Measurements from ENCODE around the gene FAXC. TPM values are rescaled to one million over a fixed set of nuclear protein-coding genes. Genes with fewer than 3 reads are reported as not detected.

FAXC gene
- total RNA-seq, 1 donor, result 0.54 TPM

GRCh38 chr6:99331531-99331930, 17.9 kb downstream of the FAXC start:
- TF ChIP-seq CTCF (IDR thresholded peaks at IDR 0.05; ENCODE audit: insufficient read depth, low read length), result no peak
- no peak overlapping the region for H3K4me3 ChIP-seq (ENCODE audit: low read depth, low read length)
- DNase-seq (ENCODE audit: low read depth), result no peak

- TF ChIP-seq CTCF (IDR thresholded peaks at IDR 0.05; ENCODE audit: insufficient read depth, low read length), result peak; percentile 81
- DNase-seq (ENCODE audit: low read depth), result peak; percentile 75
- H3K4me3 ChIP-seq (ENCODE audit: low read depth, low read length), result no peak overlapping the region
Measured at GRCh38 chr6:99330159-99330558, 19.3 kb downstream of the FAXC start.

- no peak overlapping the region for H3K4me3 ChIP-seq (ENCODE audit: low read depth, low read length)
- no peak for TF ChIP-seq CTCF (IDR thresholded peaks at IDR 0.05; ENCODE audit: insufficient read depth, low read length)
- no peak for DNase-seq (ENCODE audit: low read depth)
Measured at GRCh38 chr6:99324996-99325395, 24.5 kb downstream of the FAXC start.

GRCh38 chr6:99318566-99318965, 30.9 kb downstream of the FAXC start:
- DNase-seq (ENCODE audit: low read depth), result no peak
- TF ChIP-seq CTCF (IDR thresholded peaks at IDR 0.05; ENCODE audit: insufficient read depth, low read length), result no peak

GRCh38 chr6:99312354-99312753, 37.1 kb downstream of the FAXC start:
- no peak for DNase-seq (ENCODE audit: low read depth)
- no peak overlapping the region for H3K4me3 ChIP-seq (ENCODE audit: low read depth, low read length)
- TF ChIP-seq CTCF (IDR thresholded peaks at IDR 0.05; ENCODE audit: insufficient read depth, low read length), result no peak

More at GRCh38 chr6:99318566-99318965, 30.9 kb downstream of the FAXC start:
- H3K4me3 ChIP-seq (ENCODE audit: low read depth, low read length), result no peak overlapping the region

- TF ChIP-seq CTCF (IDR thresholded peaks at IDR 0.05; ENCODE audit: insufficient read depth, low read length), result no peak
- H3K4me3 ChIP-seq (ENCODE audit: low read depth, low read length), result no peak overlapping the region
- DNase-seq (ENCODE audit: low read depth), result no peak
Measured at GRCh38 chr6:99310553-99310952, 38.9 kb downstream of the FAXC start.

- no peak overlapping the region for H3K4me3 ChIP-seq (ENCODE audit: low read depth, low read length)
- TF ChIP-seq CTCF (IDR thresholded peaks at IDR 0.05; ENCODE audit: insufficient read depth, low read length), result no peak
- no peak for DNase-seq (ENCODE audit: low read depth)
Measured at GRCh38 chr6:99309557-99309956, 39.9 kb downstream of the FAXC start.
